SK-N-SH (cell line): ENCODE measurements around the gene ZNF493. TPM values are rescaled to one million over a fixed set of nuclear protein-coding genes. Genes with fewer than 3 reads are reported as not detected.

ENCODE experiments used
- CTCF ChIA-PET: fragments of 300-600, 350-600 bp; formaldehyde crosslinking; extraction: SDS; loops from one replicate; lab custom pipeline; 2021; lab: Yijun Ruan, JAX
- POLR2A ChIA-PET: fragments of 350-600 bp; sonication (Branson Sonifier 250); formaldehyde crosslinking; extraction: SDS; loops from one replicate; lab custom pipeline; 2020; ENCODE audit warnings: antibody characterized with exemption, inconsistent platforms; lab: Yijun Ruan, JAX
- DNase-seq: peaks from one replicate; pipeline ENCODE4 v3.0.0; 2012
- H2AFZ ChIP-seq: fragments of 200-600 bp; sonication (generic); 2 replicates; pipeline ENCODE4 v1.8.1; 2016; ENCODE audit warnings: antibody characterized with exemption, mild to moderate bottlenecking, low read depth
- H3F3A ChIP-seq: fragments of 200-600 bp; sonication (generic); replicated peaks from 2 replicates; pipeline ENCODE3; 2016; ENCODE audit warnings: antibody characterized with exemption, mild to moderate bottlenecking; ENCODE audit not compliant: insufficient read depth
- H3K27ac ChIP-seq, 2 experiments: fragments of 200-500 bp in 1 of 2; fragments of 200-600 bp in 1 of 2; sonication (Bioruptor generic) in 1 of 2; sonication (generic), shearing (Covaris generic) in 1 of 2; 2 replicates each; pipeline versions ENCODE4 v1.5.1 to v1.6.1; 2014 to 2016; ENCODE audit warnings: low read depth in 2 of 2, inconsistent platforms in 1 of 2, low read length in 1 of 2, mild to moderate bottlenecking in 1 of 2, mixed read lengths in 1 of 2
- H3K27me3 ChIP-seq: fragments of 200-600 bp; sonication (generic), shearing (Covaris generic); 2 replicates; pipeline ENCODE4 v1.6.1; 2016; ENCODE audit warnings: mixed run types; ENCODE audit not compliant: insufficient read depth
- H3K36me3 ChIP-seq, 2 experiments: fragments of 200-500 bp in 1 of 2; fragments of 200-600 bp in 1 of 2; sonication (Bioruptor generic) in 1 of 2; sonication (generic) in 1 of 2; replicated peaks in 1 of 2; 2 replicates each; pipeline versions ENCODE3 to v1.5.1; 2014 to 2016; ENCODE audit warnings: low read length in 1 of 2, mild to moderate bottlenecking in 1 of 2; ENCODE audit not compliant: insufficient read depth in 2 of 2, control insufficient read depth in 1 of 2
- H3K4me1 ChIP-seq, 2 experiments: fragments of 200-500 bp in 1 of 2; fragments of 200-600 bp in 1 of 2; sonication (Bioruptor generic) in 1 of 2; sonication (generic), shearing (Covaris generic) in 1 of 2; 2 replicates each; pipeline versions ENCODE4 v1.5.1 to v1.6.1; 2014 to 2016; ENCODE audit warnings: low read depth in 1 of 2, low read length in 1 of 2, mixed run types in 1 of 2; ENCODE audit not compliant: insufficient read depth in 2 of 2, control insufficient read depth in 1 of 2
- H3K4me2 ChIP-seq: fragments of 200-600 bp; sonication (generic), shearing (Covaris generic); 2 replicates; pipeline ENCODE4 v1.6.1; 2017; ENCODE audit warnings: mixed run types
- H3K4me3 ChIP-seq, 2 experiments: fragments of 200-500 bp in 1 of 2; fragments of 200-600 bp in 1 of 2; sonication (Bioruptor generic) in 1 of 2; sonication (generic), shearing (Covaris generic) in 1 of 2; 2 replicates each; pipeline versions ENCODE4 v1.5.1 to v1.8.1; 2014 to 2016; ENCODE audit warnings: low read depth in 2 of 2, inconsistent platforms in 1 of 2, low read length in 1 of 2, mild to moderate bottlenecking in 1 of 2, mixed read lengths in 1 of 2, moderate library complexity in 1 of 2
- H3K79me2 ChIP-seq: fragments of 200-600 bp; sonication (generic); 2 replicates; pipeline ENCODE4 v1.8.1; 2017; ENCODE audit warnings: mild to moderate bottlenecking; ENCODE audit not compliant: insufficient read depth
- H3K9ac ChIP-seq: fragments of 200-600 bp; sonication (generic); 2 replicates; pipeline ENCODE4 v1.6.1; 2017; ENCODE audit warnings: mixed run types
- H3K9me2 ChIP-seq: fragments of 200-600 bp; sonication (generic); 2 replicates; pipeline ENCODE4 v1.6.1; 2017; ENCODE audit warnings: mixed run types
- H3K9me3 ChIP-seq: fragments of 200-600 bp; sonication (generic); 2 replicates; pipeline ENCODE4 v1.6.1; 2017; ENCODE audit warnings: mixed run types, mild to moderate bottlenecking, moderate library complexity
- H4K20me1 ChIP-seq: fragments of 200-600 bp; sonication (generic); 2 replicates; pipeline ENCODE4 v1.6.1; 2017; ENCODE audit warnings: mild to moderate bottlenecking, mixed run types; ENCODE audit not compliant: insufficient read depth
- CHD2 ChIP-seq: fragments of 150-350 bp; IDR thresholded peaks from 2 replicates; pipeline ENCODE4 v1.6.1; 2018; ENCODE audit warnings: low read length; ENCODE audit not compliant: partially characterized antibody
- EP300 ChIP-seq, 2 experiments: IDR thresholded peaks; 2 replicates each; pipeline versions ENCODE4 v1.4.0 to v1.6.1; 2012; ENCODE audit warnings: borderline replicate concordance in 1 of 2, low read depth in 1 of 2, low read length in 1 of 2
- FOSL2 ChIP-seq: IDR thresholded peaks from 2 replicates; pipeline ENCODE4 v1.4.0; 2012; ENCODE audit warnings: low read depth, mild to moderate bottlenecking, moderate library complexity, borderline replicate concordance
- FOXJ3 ChIP-seq: sonication (generic); formaldehyde crosslinking; IDR thresholded peaks from 2 replicates; pipeline ENCODE4 v1.5.1; 2020; ENCODE audit warnings: mild to moderate bottlenecking, missing genetic modification reagents
- NRF1 ChIP-seq: IDR thresholded peaks from 2 replicates; pipeline ENCODE4 v1.6.1; 2012; ENCODE audit warnings: low read depth, mild to moderate bottlenecking, low read length
- REST ChIP-seq: IDR thresholded peaks from 2 replicates; pipeline ENCODE4 v1.6.1; 2012; ENCODE audit warnings: mild to moderate bottlenecking, low read depth, low read length, moderate library complexity
- TCF12 ChIP-seq: IDR thresholded peaks from 2 replicates; pipeline ENCODE4 v1.4.0; 2012
- TEAD4 ChIP-seq: IDR thresholded peaks from 2 replicates; pipeline ENCODE4 v1.4.0; 2012; ENCODE audit warnings: mild to moderate bottlenecking, borderline replicate concordance; ENCODE audit not compliant: insufficient read depth
- YY1 ChIP-seq: IDR thresholded peaks from 2 replicates; pipeline ENCODE4 v1.4.0; 2012; ENCODE audit warnings: low read depth, mild to moderate bottlenecking
- WGBS: methylation state at CpG from one replicate; pipeline ENCODE4 v1.1.6; 2017; ENCODE audit warnings: low lambda C conversion rate; 5-methylcytosine and 5-hydroxymethylcytosine counted together
- polyA plus RNA-seq, 3 experiments: library from polyadenylated mRNA; depleted of rRNA; stranded (reverse); fragments of >200 nt; gene quantifications; 2 replicates each; pipeline ENCODE4 v1.2.3, GENCODE V29; 2012

ZNF493 gene
- polyA plus RNA-seq, 1 of the 3 experiments (the other 2 are of a cell fraction), result 3.7 TPM

GRCh38 chr19:21440321-21440720 lies 43.4 kb downstream of the ZNF493 start:
- no peak for DNase-seq
- Histone ChIP-seq H2AFZ (no peak overlapping the region), H3K4me2 (no peak overlapping the region), H3K4me3 (no peak overlapping the region), H3K79me2 (no peaks in the 10 kb centered on the region), H4K20me1 (no peaks in the 10 kb centered on the region), H3K36me3 (no peaks in the 10 kb centered on the region), H3F3A (no peaks in the 10 kb centered on the region), H3K4me1 (no peaks in the 10 kb centered on the region; a peak in 1 of 4 replicates), H3K27me3 (no peaks in the 10 kb centered on the region), H3K9me3 (no peaks in the 10 kb centered on the region; the same call in 1 of the 2 replicates), H3K9me2 (no peaks in the 10 kb centered on the region), H3K27ac (no peak overlapping the region), H3K9ac (no peak overlapping the region)
- ChIA-PET POLR2A (no interaction called here), CTCF (no interaction called here)
- 63% methylated on average over 14 of the region's 16 CpGs for WGBS
- TF ChIP-seq TEAD4, result no peak
- TF ChIP-seq TCF12, result no peak
- no peak for TF ChIP-seq FOSL2
- TF ChIP-seq EP300 (IDR thresholded peaks at IDR 0.05; ENCODE audit: borderline replicate concordance in 1 of 2, low read depth in 1 of 2, low read length in 1 of 2), result no peak
- TF ChIP-seq YY1, result no peak

GRCh38 chr19:21451187-21451586 lies 54.3 kb downstream of the ZNF493 start:
- Histone ChIP-seq H3F3A (no peaks in the 10 kb centered on the region), H3K9ac (no peak overlapping the region), H2AFZ (no peak overlapping the region), H3K4me1 (no peaks in the 10 kb centered on the region), H3K9me3 (no peaks in the 10 kb centered on the region; the same call in 1 of the 2 replicates), H4K20me1 (no peaks in the 10 kb centered on the region), H3K27ac (no peak overlapping the region), H3K27me3 (no peaks in the 10 kb centered on the region), H3K79me2 (no peaks in the 10 kb centered on the region), H3K36me3 (no peaks in the 10 kb centered on the region), H3K4me3 (no peak overlapping the region), H3K9me2 (no peaks in the 10 kb centered on the region), H3K4me2 (no peak overlapping the region)
- TF ChIP-seq NRF1 (no peak), TEAD4 (no peak), FOXJ3 (CRISPR knock-in tag) (no peak), REST (no peak), CHD2 (no peak)
- CTCF ChIA-PET, result no interaction called here
- POLR2A ChIA-PET, result no interaction called here
- WGBS, result 17% methylated on average over 3 of the region's 3 CpGs
- no peak for DNase-seq
